Measurements from ENCODE around the gene SYTL4.

Gene SYTL4

DNA sequence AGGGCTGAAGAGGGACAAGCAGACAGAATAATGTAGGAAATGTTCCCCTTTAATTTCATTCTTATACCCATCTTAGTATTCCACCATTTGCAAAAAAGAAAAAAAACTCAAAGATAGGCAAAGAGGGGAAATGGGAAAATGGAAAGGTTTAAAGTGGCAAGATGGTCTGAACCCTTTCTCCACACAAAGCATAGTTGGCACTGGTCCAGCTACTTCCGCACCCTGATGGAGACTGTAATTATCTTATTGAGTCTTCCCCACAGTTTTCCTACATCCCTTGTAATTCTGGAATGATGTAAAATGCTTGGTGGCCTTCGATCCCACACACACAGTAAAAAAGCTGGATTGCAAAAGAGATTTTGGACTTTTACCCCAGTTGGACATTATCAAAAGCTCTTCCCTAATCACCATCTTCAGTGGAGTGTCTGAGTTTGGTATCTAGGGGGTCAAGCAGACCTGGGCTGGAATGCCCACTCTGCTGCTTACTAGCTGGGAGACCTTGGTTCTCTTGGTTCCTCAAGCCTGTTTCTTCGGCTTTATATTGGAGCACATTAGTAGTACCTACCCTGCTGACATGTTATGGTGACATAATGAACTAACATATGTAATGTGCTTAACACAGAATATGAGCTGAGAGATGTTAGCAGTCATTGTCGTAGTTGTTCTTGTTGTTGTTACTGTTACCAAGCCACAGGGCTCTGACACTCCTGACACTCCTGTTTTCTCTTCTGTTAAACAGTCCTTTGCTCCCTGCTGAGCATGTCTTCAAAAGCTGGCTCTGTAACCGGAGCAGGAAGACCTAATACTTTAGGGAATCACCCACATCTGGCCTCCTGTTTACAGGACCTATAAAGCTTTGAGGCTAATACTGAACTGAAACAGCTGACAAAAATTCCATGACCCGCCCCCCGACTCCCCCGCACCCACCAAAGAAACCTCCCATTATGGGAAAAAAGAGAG lies 83.2 kb downstream of the SYTL4 start:
- TF ChIP-seq, protein P1, sequence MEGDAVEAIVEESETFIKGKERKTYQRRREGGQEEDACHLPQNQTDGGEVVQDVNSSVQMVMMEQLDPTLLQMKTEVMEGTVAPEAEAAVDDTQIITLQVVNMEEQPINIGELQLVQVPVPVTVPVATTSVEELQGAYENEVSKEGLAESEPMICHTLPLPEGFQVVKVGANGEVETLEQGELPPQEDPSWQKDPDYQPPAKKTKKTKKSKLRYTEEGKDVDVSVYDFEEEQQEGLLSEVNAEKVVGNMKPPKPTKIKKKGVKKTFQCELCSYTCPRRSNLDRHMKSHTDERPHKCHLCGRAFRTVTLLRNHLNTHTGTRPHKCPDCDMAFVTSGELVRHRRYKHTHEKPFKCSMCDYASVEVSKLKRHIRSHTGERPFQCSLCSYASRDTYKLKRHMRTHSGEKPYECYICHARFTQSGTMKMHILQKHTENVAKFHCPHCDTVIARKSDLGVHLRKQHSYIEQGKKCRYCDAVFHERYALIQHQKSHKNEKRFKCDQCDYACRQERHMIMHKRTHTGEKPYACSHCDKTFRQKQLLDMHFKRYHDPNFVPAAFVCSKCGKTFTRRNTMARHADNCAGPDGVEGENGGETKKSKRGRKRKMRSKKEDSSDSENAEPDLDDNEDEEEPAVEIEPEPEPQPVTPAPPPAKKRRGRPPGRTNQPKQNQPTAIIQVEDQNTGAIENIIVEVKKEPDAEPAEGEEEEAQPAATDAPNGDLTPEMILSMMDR (conservative IDR thresholded peaks at IDR 0.05; ENCODE audit: low read depth, low read length), result no peak
- no peak overlapping the region for H3K4me2 ChIP-seq

DNA sequence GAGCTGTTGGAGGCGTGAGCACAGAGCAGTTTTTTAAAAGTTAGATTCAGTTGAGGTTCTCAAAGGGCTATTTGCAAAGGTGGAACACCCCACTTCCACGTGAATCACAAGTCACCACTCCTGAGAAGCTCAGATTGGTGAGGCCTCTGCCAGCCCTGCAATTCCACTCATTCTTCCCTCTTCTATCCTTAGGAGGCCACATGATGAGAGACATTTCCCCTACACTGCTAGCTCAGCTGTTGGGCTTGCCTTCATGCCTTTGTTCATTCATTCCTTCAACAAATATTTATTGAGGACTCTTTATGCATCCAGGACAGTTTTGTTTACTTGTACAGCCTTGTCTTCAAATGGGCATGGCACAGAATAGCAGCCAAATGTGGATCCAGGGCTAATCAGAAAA lies 84.2 kb downstream of the SYTL4 start:
- H3K4me1 ChIP-seq (ENCODE audit: low read depth, poor library complexity, severe bottlenecking), result no peaks in the 10 kb centered on the region
- TF ChIP-seq, protein P1 (conservative IDR thresholded peaks at IDR 0.05; ENCODE audit: low read depth, low read length), result no peak
- no peak overlapping the region for H3K9ac ChIP-seq
- no peak overlapping the region for H3K27ac ChIP-seq
- no peaks in the 10 kb centered on the region for H3K36me3 ChIP-seq (ENCODE audit: insufficient read depth)
- H3K27me3 ChIP-seq (ENCODE audit: insufficient read depth, low read depth), result no peaks in the 10 kb centered on the region
- no peak overlapping the region for H3K4me3 ChIP-seq (IDR thresholded peaks at IDR 0.05; ENCODE audit: insufficient read depth, low read depth, low read length)
- no peaks in the 10 kb centered on the region for H4K20me1 ChIP-seq (ENCODE audit: insufficient read depth)
- no peak overlapping the region for H2AFZ ChIP-seq (ENCODE audit: low read depth)
- no peaks in the 10 kb centered on the region for H3K79me2 ChIP-seq (ENCODE audit: insufficient read depth, low read depth)
- H3K4me2 ChIP-seq, result no peak overlapping the region

More for the DNA sequence above, 83.2 kb downstream of the SYTL4 start:
- H3K27ac ChIP-seq, result no peak overlapping the region
- no peaks in the 10 kb centered on the region for H3K79me2 ChIP-seq (ENCODE audit: insufficient read depth, low read depth)
- H2AFZ ChIP-seq (ENCODE audit: low read depth), result no peak overlapping the region
- no peak overlapping the region for H3K4me3 ChIP-seq (IDR thresholded peaks at IDR 0.05; ENCODE audit: insufficient read depth, low read depth, low read length)
- no peaks in the 10 kb centered on the region for H3K36me3 ChIP-seq (ENCODE audit: insufficient read depth)
- no peak overlapping the region for H3K9ac ChIP-seq
- no peaks in the 10 kb centered on the region for H3K27me3 ChIP-seq (ENCODE audit: insufficient read depth, low read depth)
- H4K20me1 ChIP-seq (ENCODE audit: insufficient read depth), result no peaks in the 10 kb centered on the region
- H3K4me1 ChIP-seq (ENCODE audit: low read depth, poor library complexity, severe bottlenecking), result no peaks in the 10 kb centered on the region

DNA sequence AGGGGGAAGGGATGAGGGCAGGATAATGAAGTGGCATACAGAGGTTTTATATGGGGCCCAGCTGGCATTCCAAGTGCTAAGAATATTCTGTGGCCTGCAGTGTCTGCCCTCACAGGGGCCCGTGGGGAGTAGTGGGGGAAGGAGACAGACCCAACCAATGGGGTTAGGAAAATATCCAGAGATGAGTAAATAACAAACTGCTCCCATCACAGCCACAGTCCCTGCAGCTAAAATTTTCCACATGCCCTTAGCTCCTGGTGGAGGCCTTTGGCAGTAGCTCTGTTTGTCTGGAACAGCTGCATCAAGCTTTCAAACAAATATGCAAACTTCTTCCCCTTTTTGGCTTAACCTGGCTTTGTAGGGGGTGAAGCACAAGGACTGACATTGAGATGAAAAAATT lies 84.8 kb downstream of the SYTL4 start:
- no peak overlapping the region for H3K9ac ChIP-seq
- no peak overlapping the region for H3K4me2 ChIP-seq
- H2AFZ ChIP-seq (ENCODE audit: low read depth), result no peak overlapping the region
- TF ChIP-seq, protein P1 (conservative IDR thresholded peaks at IDR 0.05; ENCODE audit: low read depth, low read length), result no peak
- H3K27ac ChIP-seq, result no peak overlapping the region
- H3K4me1 ChIP-seq (ENCODE audit: low read depth, poor library complexity, severe bottlenecking), result no peaks in the 10 kb centered on the region
- no peaks in the 10 kb centered on the region for H3K36me3 ChIP-seq (ENCODE audit: insufficient read depth)
- no peaks in the 10 kb centered on the region for H3K79me2 ChIP-seq (ENCODE audit: insufficient read depth, low read depth)
- no peaks in the 10 kb centered on the region for H4K20me1 ChIP-seq (ENCODE audit: insufficient read depth)
- H3K4me3 ChIP-seq (IDR thresholded peaks at IDR 0.05; ENCODE audit: insufficient read depth, low read depth, low read length), result no peak overlapping the region
- H3K27me3 ChIP-seq (ENCODE audit: insufficient read depth, low read depth), result no peaks in the 10 kb centered on the region

DNA sequence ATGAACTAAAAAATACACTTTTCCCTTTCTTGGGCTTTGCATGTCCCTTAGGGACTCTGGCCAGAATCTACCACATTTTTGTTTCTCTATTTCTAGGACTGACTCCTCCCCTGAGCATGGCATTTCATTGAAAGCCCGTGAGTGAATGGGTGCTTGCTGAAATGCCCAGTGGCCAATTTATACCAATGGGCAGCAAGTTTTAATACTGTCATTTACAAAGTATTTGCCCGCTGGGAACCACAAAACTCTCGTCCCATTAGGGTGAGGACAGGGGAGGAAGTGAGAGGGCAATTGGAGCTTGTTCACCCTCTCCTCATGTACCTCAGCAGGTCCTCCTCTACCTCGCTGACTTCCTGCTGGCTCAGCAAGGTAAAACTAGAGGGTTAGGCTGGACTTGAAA lies 86.8 kb downstream of the SYTL4 start:
- Histone ChIP-seq H3K9ac (no peak overlapping the region), H3K79me2 (ENCODE audit: insufficient read depth, low read depth) (no peaks in the 10 kb centered on the region), H3K27ac (no peak overlapping the region), H3K4me1 (ENCODE audit: low read depth, poor library complexity, severe bottlenecking) (no peaks in the 10 kb centered on the region), H3K4me2 (no peak overlapping the region), H3K36me3 (ENCODE audit: insufficient read depth) (no peaks in the 10 kb centered on the region), H2AFZ (ENCODE audit: low read depth) (no peak overlapping the region), H3K27me3 (ENCODE audit: insufficient read depth, low read depth) (no peaks in the 10 kb centered on the region), H3K4me3 (IDR thresholded peaks at IDR 0.05; ENCODE audit: insufficient read depth, low read depth, low read length) (no peak overlapping the region), H4K20me1 (ENCODE audit: insufficient read depth) (no peaks in the 10 kb centered on the region)
- TF ChIP-seq, protein P1 (conservative IDR thresholded peaks at IDR 0.05; ENCODE audit: low read depth, low read length), result no peak
